GM21423 (cell line): ENCODE results near the gene PCDHGC5.

Source experiments
- ATAC-seq: cut with Tn5 transposase; IDR thresholded peaks from one replicate; pipeline ENCODE4 v1.9.1; 2021; ENCODE audit warnings: mild to moderate bottlenecking, moderate library complexity; ENCODE audit not compliant: unreplicated experiment

The PCDHGC5 gene

GRCh38 chr5:141528291-141528984 is 39.6 kb downstream of the PCDHGC5 start:
- ATAC-seq: no peak

GRCh38 chr5:141529002-141529401 is 40.1 kb downstream of the PCDHGC5 start:
- peak; percentile 54 for ATAC-seq

GRCh38 chr5:141529873-141530272 is 41.0 kb downstream of the PCDHGC5 start:
- no peak for ATAC-seq

GRCh38 chr5:141532726-141533125 is 43.8 kb downstream of the PCDHGC5 start:
- no peak for ATAC-seq

DNA sequence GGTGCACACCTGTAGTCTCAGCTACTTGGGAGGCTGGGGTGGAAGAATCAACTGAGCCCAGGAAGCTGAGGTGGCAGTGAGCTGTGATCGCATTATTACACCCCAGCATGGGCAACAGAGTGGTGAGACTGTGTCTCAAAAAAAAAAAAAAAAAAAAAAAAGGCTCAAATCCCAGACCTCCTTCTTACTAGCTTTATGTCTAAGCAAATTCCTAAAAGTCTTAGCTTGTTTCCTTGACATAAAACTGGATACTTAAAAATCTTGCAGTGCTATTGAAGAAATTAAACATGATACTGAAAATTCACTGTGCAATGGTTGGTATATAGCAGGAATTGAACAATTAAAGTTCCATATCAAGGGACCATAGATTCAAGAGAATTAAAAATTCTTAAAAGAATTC is 45.0 kb downstream of the PCDHGC5 start:
- no peak for ATAC-seq

GRCh38 chr5:141534492-141535213 is 45.8 kb downstream of the PCDHGC5 start:
- ATAC-seq: no peak
